ENCODE data around the gene RELN.

RELN gene

GRCh38 chr7:103637094-103637493, 352.4 kb downstream of the RELN start:
- no peaks in the 10 kb centered on the region for H3K36me3 ChIP-seq (ENCODE audit: control insufficient read depth, low read depth, low read length)
- H3K27ac ChIP-seq (ENCODE audit: low read length): no peak overlapping the region
- no peaks in the 10 kb centered on the region for H3K27me3 ChIP-seq (ENCODE audit: control insufficient read depth, insufficient read depth, low read length)
- H3K4me3 ChIP-seq (ENCODE audit: low read length): no peak overlapping the region
- H3K4me1 ChIP-seq (ENCODE audit: control insufficient read depth, low read depth, low read length): no peaks in the 10 kb centered on the region
- H3K9me3 ChIP-seq (ENCODE audit: control insufficient read depth, low read depth, low read length): no peaks in the 10 kb centered on the region
- H3K9ac ChIP-seq (ENCODE audit: low read length): no peak overlapping the region

GRCh38 chr7:103636153-103636552, 353.3 kb downstream of the RELN start:
- H3K9ac ChIP-seq (ENCODE audit: low read length): no peak overlapping the region
- H3K9me3 ChIP-seq (ENCODE audit: control insufficient read depth, low read depth, low read length): no peaks in the 10 kb centered on the region
- H3K27ac ChIP-seq (ENCODE audit: low read length): no peak overlapping the region
- H3K36me3 ChIP-seq (ENCODE audit: control insufficient read depth, low read depth, low read length): no peaks in the 10 kb centered on the region
- no peaks in the 10 kb centered on the region for H3K4me1 ChIP-seq (ENCODE audit: control insufficient read depth, low read depth, low read length)
- no peak overlapping the region for H3K4me3 ChIP-seq (ENCODE audit: low read length)
- H3K27me3 ChIP-seq (ENCODE audit: control insufficient read depth, insufficient read depth, low read length): no peaks in the 10 kb centered on the region

GRCh38 chr7:103632972-103633371, 356.5 kb downstream of the RELN start:
- H3K4me3 ChIP-seq (ENCODE audit: low read length): no peak overlapping the region
- no peaks in the 10 kb centered on the region for H3K9me3 ChIP-seq (ENCODE audit: control insufficient read depth, low read depth, low read length)
- H3K4me1 ChIP-seq (ENCODE audit: control insufficient read depth, low read depth, low read length): no peaks in the 10 kb centered on the region
- H3K9ac ChIP-seq (ENCODE audit: low read length): no peak overlapping the region
- H3K27me3 ChIP-seq (ENCODE audit: control insufficient read depth, insufficient read depth, low read length): no peaks in the 10 kb centered on the region
- H3K36me3 ChIP-seq (ENCODE audit: control insufficient read depth, low read depth, low read length): no peaks in the 10 kb centered on the region
- no peak overlapping the region for H3K27ac ChIP-seq (ENCODE audit: low read length)

GRCh38 chr7:103632005-103632639, 357.3 kb downstream of the RELN start:
- Histone ChIP-seq H3K4me1 (ENCODE audit: control insufficient read depth, low read depth, low read length) (no peaks in the 10 kb centered on the region), H3K4me3 (ENCODE audit: low read length) (no peak overlapping the region), H3K27me3 (ENCODE audit: control insufficient read depth, insufficient read depth, low read length) (no peaks in the 10 kb centered on the region), H3K36me3 (ENCODE audit: control insufficient read depth, low read depth, low read length) (no peaks in the 10 kb centered on the region), H3K9ac (ENCODE audit: low read length) (no peak overlapping the region), H3K9me3 (ENCODE audit: control insufficient read depth, low read depth, low read length) (no peaks in the 10 kb centered on the region), H3K27ac (ENCODE audit: low read length) (no peak overlapping the region)

- no peaks in the 10 kb centered on the region for H3K27me3 ChIP-seq (ENCODE audit: control insufficient read depth, insufficient read depth, low read length)
- no peak overlapping the region for H3K4me3 ChIP-seq (ENCODE audit: low read length)
- no peak overlapping the region for H3K27ac ChIP-seq (ENCODE audit: low read length)
- H3K9ac ChIP-seq (ENCODE audit: low read length): no peak overlapping the region
- no peaks in the 10 kb centered on the region for H3K36me3 ChIP-seq (ENCODE audit: control insufficient read depth, low read depth, low read length)
- no peaks in the 10 kb centered on the region for H3K9me3 ChIP-seq (ENCODE audit: control insufficient read depth, low read depth, low read length)
- H3K4me1 ChIP-seq (ENCODE audit: control insufficient read depth, low read depth, low read length): no peaks in the 10 kb centered on the region
Observed at GRCh38 chr7:103630318-103630717, 359.1 kb downstream of the RELN start.

GRCh38 chr7:103628742-103629141, 360.7 kb downstream of the RELN start:
- H3K4me1 ChIP-seq (ENCODE audit: control insufficient read depth, low read depth, low read length): no peaks in the 10 kb centered on the region
- H3K9ac ChIP-seq (ENCODE audit: low read length): no peak overlapping the region
- H3K36me3 ChIP-seq (ENCODE audit: control insufficient read depth, low read depth, low read length): no peaks in the 10 kb centered on the region
- no peak overlapping the region for H3K4me3 ChIP-seq (ENCODE audit: low read length)
- H3K27ac ChIP-seq (ENCODE audit: low read length): no peak overlapping the region
- H3K27me3 ChIP-seq (ENCODE audit: control insufficient read depth, insufficient read depth, low read length): no peaks in the 10 kb centered on the region
- H3K9me3 ChIP-seq (ENCODE audit: control insufficient read depth, low read depth, low read length): no peaks in the 10 kb centered on the region

- Histone ChIP-seq H3K27ac (ENCODE audit: low read length) (no peak overlapping the region), H3K9ac (ENCODE audit: low read length) (no peak overlapping the region), H3K4me1 (ENCODE audit: control insufficient read depth, low read depth, low read length) (no peaks in the 10 kb centered on the region), H3K4me3 (ENCODE audit: low read length) (no peak overlapping the region), H3K9me3 (ENCODE audit: control insufficient read depth, low read depth, low read length) (no peaks in the 10 kb centered on the region), H3K27me3 (ENCODE audit: control insufficient read depth, insufficient read depth, low read length) (no peaks in the 10 kb centered on the region), H3K36me3 (ENCODE audit: control insufficient read depth, low read depth, low read length) (no peaks in the 10 kb centered on the region)
Observed at GRCh38 chr7:103626776-103627175, 362.7 kb downstream of the RELN start.

- no peaks in the 10 kb centered on the region for H3K27me3 ChIP-seq (ENCODE audit: control insufficient read depth, insufficient read depth, low read length)
- no peaks in the 10 kb centered on the region for H3K36me3 ChIP-seq (ENCODE audit: control insufficient read depth, low read depth, low read length)
- no peak overlapping the region for H3K27ac ChIP-seq (ENCODE audit: low read length)
- H3K4me3 ChIP-seq (ENCODE audit: low read length): no peak overlapping the region
- no peak overlapping the region for H3K9ac ChIP-seq (ENCODE audit: low read length)
- H3K4me1 ChIP-seq (ENCODE audit: control insufficient read depth, low read depth, low read length): no peaks in the 10 kb centered on the region
- H3K9me3 ChIP-seq (ENCODE audit: control insufficient read depth, low read depth, low read length): no peaks in the 10 kb centered on the region
Observed at GRCh38 chr7:103622274-103622673, 367.2 kb downstream of the RELN start.

- no peaks in the 10 kb centered on the region for H3K9me3 ChIP-seq (ENCODE audit: control insufficient read depth, low read depth, low read length)
- H3K27ac ChIP-seq (ENCODE audit: low read length): no peak overlapping the region
- H3K9ac ChIP-seq (ENCODE audit: low read length): no peak overlapping the region
- no peaks in the 10 kb centered on the region for H3K4me1 ChIP-seq (ENCODE audit: control insufficient read depth, low read depth, low read length)
- no peak overlapping the region for H3K4me3 ChIP-seq (ENCODE audit: low read length)
- H3K27me3 ChIP-seq (ENCODE audit: control insufficient read depth, insufficient read depth, low read length): no peaks in the 10 kb centered on the region
- no peaks in the 10 kb centered on the region for H3K36me3 ChIP-seq (ENCODE audit: control insufficient read depth, low read depth, low read length)
Observed at GRCh38 chr7:103613655-103614642, 375.5 kb downstream of the RELN start.

GRCh38 chr7:103609778-103610177, 379.7 kb downstream of the RELN start:
- H3K27ac ChIP-seq (ENCODE audit: low read length): no peak overlapping the region
- no peaks in the 10 kb centered on the region for H3K4me1 ChIP-seq (ENCODE audit: control insufficient read depth, low read depth, low read length)
- H3K27me3 ChIP-seq (ENCODE audit: control insufficient read depth, insufficient read depth, low read length): no peaks in the 10 kb centered on the region
- no peaks in the 10 kb centered on the region for H3K9me3 ChIP-seq (ENCODE audit: control insufficient read depth, low read depth, low read length)
- no peaks in the 10 kb centered on the region for H3K36me3 ChIP-seq (ENCODE audit: control insufficient read depth, low read depth, low read length)
- no peak overlapping the region for H3K4me3 ChIP-seq (ENCODE audit: low read length)
- H3K9ac ChIP-seq (ENCODE audit: low read length): no peak overlapping the region

- Histone ChIP-seq H3K9me3 (ENCODE audit: control insufficient read depth, low read depth, low read length) (no peaks in the 10 kb centered on the region), H3K9ac (ENCODE audit: low read length) (no peak overlapping the region), H3K27me3 (ENCODE audit: control insufficient read depth, insufficient read depth, low read length) (no peaks in the 10 kb centered on the region), H3K4me3 (ENCODE audit: low read length) (no peak overlapping the region), H3K27ac (ENCODE audit: low read length) (no peak overlapping the region), H3K36me3 (ENCODE audit: control insufficient read depth, low read depth, low read length) (no peaks in the 10 kb centered on the region), H3K4me1 (ENCODE audit: control insufficient read depth, low read depth, low read length) (no peaks in the 10 kb centered on the region)
Observed at GRCh38 chr7:103605640-103606039, 383.8 kb downstream of the RELN start.

Measured in iPS-18a (cell line).